Ishikawa (cell line): ENCODE results near the gene ASXL1.

Experiments
- CEBPB ChIP-seq: IDR thresholded peaks from 2 replicates; pipeline ENCODE4 v1.6.1; 2012
- CREB1 ChIP-seq: IDR thresholded peaks from 2 replicates; pipeline ENCODE4 v1.6.1; 2012; ENCODE audit warnings: low read depth
- EP300 ChIP-seq: IDR thresholded peaks from 2 replicates; pipeline ENCODE4 v1.6.1; 2012; ENCODE audit warnings: borderline replicate concordance
- FOXM1 ChIP-seq: IDR thresholded peaks from 2 replicates; pipeline ENCODE4 v1.6.1; 2012; ENCODE audit warnings: low read depth, borderline replicate concordance
- RAD21 ChIP-seq: IDR thresholded peaks from 2 replicates; pipeline ENCODE4 v1.6.1; 2012; ENCODE audit warnings: low read depth
- YY1 ChIP-seq: IDR thresholded peaks from 2 replicates; pipeline ENCODE4 v1.6.1; 2012; ENCODE audit warnings: low read depth
- ZBTB7A ChIP-seq: IDR thresholded peaks from 2 replicates; pipeline ENCODE4 v1.6.1; 2012; ENCODE audit warnings: low read depth
- TF ChIP-seq, protein P1 (sequence below): IDR thresholded peaks from 2 replicates; pipeline ENCODE4 v1.6.1; 2012

DNA sequence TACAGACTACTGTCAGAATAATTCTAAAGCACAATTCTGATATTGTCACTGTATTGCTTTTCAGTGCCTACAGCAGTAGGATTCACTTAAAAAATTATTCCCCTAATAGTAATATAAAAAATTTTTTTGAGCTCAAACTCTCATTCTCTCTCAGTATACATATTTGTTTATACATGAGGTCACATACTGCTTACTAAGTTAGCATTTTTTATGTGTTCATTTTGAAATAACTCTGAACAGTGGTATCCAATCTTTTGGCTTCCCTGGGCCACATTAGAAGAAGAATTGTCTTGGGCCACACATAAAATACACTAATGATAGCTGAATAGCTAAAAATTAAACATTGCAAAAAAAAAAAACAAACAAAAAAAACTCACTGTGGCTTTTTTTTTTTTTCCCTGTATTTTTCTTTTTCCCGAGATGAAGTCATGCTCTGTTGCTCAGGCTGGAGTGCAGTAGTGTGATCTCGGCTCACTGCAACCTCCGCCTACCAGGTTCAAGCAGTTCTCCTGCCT is 38.6 kb downstream of the ASXL1 start:
- TF ChIP-seq ZBTB7A, result no peak
- TF ChIP-seq, protein P1, sequence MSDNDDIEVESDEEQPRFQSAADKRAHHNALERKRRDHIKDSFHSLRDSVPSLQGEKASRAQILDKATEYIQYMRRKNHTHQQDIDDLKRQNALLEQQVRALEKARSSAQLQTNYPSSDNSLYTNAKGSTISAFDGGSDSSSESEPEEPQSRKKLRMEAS, result no peak
- no peak for TF ChIP-seq YY1
- no peak for TF ChIP-seq RAD21
- no peak for TF ChIP-seq CREB1
- TF ChIP-seq CEBPB, result no peak
- TF ChIP-seq FOXM1, result no peak
- no peak for TF ChIP-seq EP300
